ENCODE results near the gene PTPRO. TPM values are rescaled to one million over a fixed set of nuclear protein-coding genes. Genes with fewer than 3 reads are reported as not detected.

PTPRO gene
- total RNA-seq = under 1 TPM; 0.26 to 0.81 (median 0.51) TPM

DNA sequence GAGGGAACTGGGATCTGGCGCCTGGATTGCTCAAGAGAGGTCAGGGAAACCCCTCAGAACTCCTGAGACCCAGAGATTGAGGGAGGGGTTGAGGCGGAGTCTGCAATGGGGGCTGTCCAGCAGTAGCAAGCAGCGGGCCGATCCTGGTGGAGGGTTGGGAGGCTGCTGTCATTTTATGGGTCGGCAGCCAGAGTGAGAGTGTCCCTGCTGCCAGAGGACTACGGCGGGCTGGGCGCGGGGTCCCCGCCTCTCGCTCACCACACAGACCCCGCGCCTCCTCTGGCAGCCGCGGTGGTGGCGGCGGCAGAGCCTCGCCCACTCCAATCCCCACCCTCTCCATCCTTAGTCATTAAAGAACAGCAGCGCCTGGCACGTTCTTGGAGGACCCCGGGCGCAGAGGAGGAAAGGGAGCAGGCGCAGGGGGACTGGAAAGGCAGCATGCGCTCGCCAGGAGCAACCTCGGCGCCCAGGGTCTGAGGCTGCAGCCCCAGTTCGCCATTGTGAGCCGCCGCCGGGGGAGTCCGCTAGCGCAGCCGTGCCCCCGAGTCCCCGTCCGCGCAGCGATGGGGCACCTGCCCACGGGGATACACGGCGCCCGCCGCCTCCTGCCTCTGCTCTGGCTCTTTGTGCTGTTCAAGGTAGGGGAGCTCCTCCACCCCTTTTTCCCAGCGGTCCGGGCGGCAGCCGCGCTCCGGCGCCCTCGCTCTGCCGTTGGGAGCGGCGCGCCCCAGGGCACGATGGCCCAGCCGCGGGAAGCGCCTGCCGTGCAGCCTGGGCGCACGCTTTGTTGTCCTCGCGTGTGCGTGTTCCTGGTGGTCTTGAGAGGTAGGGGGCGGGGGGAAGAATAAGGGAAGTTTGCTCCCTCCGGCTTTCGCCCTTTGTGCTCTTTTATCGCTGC is at the start of gene PTPRO:
TSS of gene PTPRO (plus strand) at position 345 of the 898 bp plus-strand sequence.
- H3K36me3 ChIP-seq = no peaks in the 10 kb centered on the region
- peaks cover 28% of the 10 kb centered on the region for H3K27me3 ChIP-seq
- WGBS = 3% methylated on average over 26 of the region's 70 CpGs
- H3K9me3 ChIP-seq = no peaks in the 10 kb centered on the region
- H3K27ac ChIP-seq = no peak within 1 kb of the TSS
- peak within 1 kb of the TSS; percentile 49 for H3K4me3 ChIP-seq
- TF ChIP-seq POLR2A (IDR thresholded peaks at IDR 0.05) (no peak), POLR2AphosphoS5 (IDR thresholded peaks at IDR 0.05) (no peak), EP300 (IDR thresholded peaks at IDR 0.05) (no peak)
- TF ChIP-seq, protein P1, sequence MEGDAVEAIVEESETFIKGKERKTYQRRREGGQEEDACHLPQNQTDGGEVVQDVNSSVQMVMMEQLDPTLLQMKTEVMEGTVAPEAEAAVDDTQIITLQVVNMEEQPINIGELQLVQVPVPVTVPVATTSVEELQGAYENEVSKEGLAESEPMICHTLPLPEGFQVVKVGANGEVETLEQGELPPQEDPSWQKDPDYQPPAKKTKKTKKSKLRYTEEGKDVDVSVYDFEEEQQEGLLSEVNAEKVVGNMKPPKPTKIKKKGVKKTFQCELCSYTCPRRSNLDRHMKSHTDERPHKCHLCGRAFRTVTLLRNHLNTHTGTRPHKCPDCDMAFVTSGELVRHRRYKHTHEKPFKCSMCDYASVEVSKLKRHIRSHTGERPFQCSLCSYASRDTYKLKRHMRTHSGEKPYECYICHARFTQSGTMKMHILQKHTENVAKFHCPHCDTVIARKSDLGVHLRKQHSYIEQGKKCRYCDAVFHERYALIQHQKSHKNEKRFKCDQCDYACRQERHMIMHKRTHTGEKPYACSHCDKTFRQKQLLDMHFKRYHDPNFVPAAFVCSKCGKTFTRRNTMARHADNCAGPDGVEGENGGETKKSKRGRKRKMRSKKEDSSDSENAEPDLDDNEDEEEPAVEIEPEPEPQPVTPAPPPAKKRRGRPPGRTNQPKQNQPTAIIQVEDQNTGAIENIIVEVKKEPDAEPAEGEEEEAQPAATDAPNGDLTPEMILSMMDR (IDR thresholded peaks at IDR 0.05) = no peak
- peaks cover 15% of the 10 kb centered on the region for H3K4me1 ChIP-seq
- no peak for DNase-seq (ENCODE audit: low spot score in 2 of 2)

DNA sequence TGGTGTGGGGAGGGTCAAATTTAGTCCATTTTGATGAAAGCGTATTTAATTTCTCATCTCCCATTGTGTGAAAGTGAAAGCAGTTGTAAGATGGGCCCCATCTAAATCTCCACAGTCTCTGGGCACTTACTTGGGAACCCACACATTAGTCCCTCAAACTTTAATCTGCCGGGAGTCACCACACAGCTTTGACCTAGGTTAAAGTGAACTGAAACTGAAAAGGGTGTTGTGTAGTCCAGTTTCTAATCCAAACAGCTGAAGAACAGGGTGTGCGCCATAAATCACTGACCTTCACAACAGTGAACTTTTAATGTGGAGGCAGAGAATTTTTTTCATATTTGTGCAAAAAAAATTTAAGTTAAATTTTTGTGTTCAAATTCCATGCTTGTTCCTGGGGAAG is 48.4 kb upstream of the PTPRO start:
- 90% methylated on average over 3 of the region's 3 CpGs for WGBS
- Histone ChIP-seq H3K36me3 (no peaks in the 10 kb centered on the region), H3K27ac (no peak overlapping the region), H3K9me3 (no peaks in the 10 kb centered on the region), H3K27me3 (no peaks in the 10 kb centered on the region), H3K4me1 (peaks cover 23% of the 10 kb centered on the region), H3K4me3 (no peak overlapping the region)
- no peak for TF ChIP-seq EP300 (IDR thresholded peaks at IDR 0.05)
- no peak for TF ChIP-seq POLR2A (IDR thresholded peaks at IDR 0.05)
- no peak for TF ChIP-seq POLR2AphosphoS5 (IDR thresholded peaks at IDR 0.05)
- TF ChIP-seq, protein P1 (IDR thresholded peaks at IDR 0.05) = no peak
- DNase-seq (ENCODE audit: low spot score in 2 of 2) = no peak

DNA sequence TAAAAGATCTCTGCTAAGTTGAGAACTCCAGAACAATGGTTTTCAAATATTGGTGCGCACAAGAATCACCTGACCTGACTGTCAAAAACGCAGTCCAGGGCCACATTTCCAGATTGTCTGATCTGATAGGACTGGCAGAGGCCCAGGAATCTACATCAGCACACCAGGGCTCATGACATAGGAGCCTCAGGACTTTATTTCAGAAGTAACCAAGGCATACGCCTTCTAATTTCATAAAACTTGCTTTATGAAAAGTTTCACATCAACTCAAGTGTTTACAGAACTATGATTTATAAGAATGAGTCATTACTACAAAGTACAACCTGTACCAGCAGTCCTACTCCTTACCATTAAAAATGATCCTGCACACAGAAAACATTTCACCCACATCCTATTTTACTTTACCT is 47.7 kb upstream of the PTPRO start:
- no peaks in the 10 kb centered on the region for H3K27me3 ChIP-seq
- WGBS = 49% methylated on average over 3 of the region's 3 CpGs
- H3K9me3 ChIP-seq = no peaks in the 10 kb centered on the region
- no peaks in the 10 kb centered on the region for H3K36me3 ChIP-seq
- peaks cover 30% of the 10 kb centered on the region for H3K4me1 ChIP-seq
- H3K4me3 ChIP-seq = no peak overlapping the region
- peak overlapping the region; percentile 5 for H3K27ac ChIP-seq
- DNase-seq (ENCODE audit: low spot score in 2 of 2) = no peak
- TF ChIP-seq, protein P1 (IDR thresholded peaks at IDR 0.05) = no peak
- TF ChIP-seq EP300 (IDR thresholded peaks at IDR 0.05) = no peak

DNA sequence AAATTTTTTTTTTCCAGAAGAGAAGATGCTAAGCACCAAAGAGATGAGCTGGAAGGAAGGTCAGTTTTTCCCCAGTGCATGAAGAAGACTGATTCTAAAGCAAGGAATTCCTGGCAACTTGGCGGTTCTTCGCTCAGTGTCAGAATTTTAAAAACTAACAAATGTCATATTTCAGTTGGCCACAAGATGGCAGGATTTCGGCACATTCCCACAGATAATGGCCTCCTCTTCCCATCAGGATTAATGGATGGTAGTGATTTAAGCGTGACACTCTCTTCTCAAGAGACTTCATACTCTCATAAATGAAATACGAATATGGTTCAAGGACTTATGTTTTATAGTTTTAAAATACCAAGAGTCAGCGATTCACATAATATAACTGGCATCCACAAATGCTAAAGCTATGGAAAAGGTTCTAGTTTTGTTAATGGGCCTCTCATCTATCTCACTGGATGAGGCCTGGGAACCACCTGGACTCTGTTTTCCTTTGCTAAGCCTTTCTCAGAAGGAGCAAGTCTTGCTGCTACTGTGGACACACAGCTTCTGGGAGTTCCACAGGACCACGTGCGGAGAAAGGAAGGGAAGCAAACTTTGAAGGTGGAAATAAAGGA is 46.1 kb upstream of the PTPRO start:
- DNase-seq (ENCODE audit: low spot score in 2 of 2) = no peak

More for the DNA sequence above, 46.1 kb upstream of the PTPRO start:
- no peaks in the 10 kb centered on the region for H3K27me3 ChIP-seq
- 33% methylated on average over 8 of the region's 8 CpGs for WGBS
- H3K4me1 ChIP-seq = peaks cover 32% of the 10 kb centered on the region
- H3K9me3 ChIP-seq = no peaks in the 10 kb centered on the region
- H3K27ac ChIP-seq = no peak overlapping the region
- no peaks in the 10 kb centered on the region for H3K36me3 ChIP-seq
- H3K4me3 ChIP-seq = no peak overlapping the region
- TF ChIP-seq, protein P1 (IDR thresholded peaks at IDR 0.05) = peak; percentile 41 to 63
- TF ChIP-seq EP300 (IDR thresholded peaks at IDR 0.05) = no peak
- TF ChIP-seq POLR2AphosphoS5 (IDR thresholded peaks at IDR 0.05) = no peak
- no peak for TF ChIP-seq POLR2A (IDR thresholded peaks at IDR 0.05)
